Superior temporal gyrus (tissue), 1 donor: ENCODE data around the gene JTB.

Experiments used
- DNase-seq: peaks from one replicate; pipeline ENCODE4 v3.0.0-alpha.2; 2016; ENCODE audit errors: extremely low spot score

Gene JTB

DNA sequence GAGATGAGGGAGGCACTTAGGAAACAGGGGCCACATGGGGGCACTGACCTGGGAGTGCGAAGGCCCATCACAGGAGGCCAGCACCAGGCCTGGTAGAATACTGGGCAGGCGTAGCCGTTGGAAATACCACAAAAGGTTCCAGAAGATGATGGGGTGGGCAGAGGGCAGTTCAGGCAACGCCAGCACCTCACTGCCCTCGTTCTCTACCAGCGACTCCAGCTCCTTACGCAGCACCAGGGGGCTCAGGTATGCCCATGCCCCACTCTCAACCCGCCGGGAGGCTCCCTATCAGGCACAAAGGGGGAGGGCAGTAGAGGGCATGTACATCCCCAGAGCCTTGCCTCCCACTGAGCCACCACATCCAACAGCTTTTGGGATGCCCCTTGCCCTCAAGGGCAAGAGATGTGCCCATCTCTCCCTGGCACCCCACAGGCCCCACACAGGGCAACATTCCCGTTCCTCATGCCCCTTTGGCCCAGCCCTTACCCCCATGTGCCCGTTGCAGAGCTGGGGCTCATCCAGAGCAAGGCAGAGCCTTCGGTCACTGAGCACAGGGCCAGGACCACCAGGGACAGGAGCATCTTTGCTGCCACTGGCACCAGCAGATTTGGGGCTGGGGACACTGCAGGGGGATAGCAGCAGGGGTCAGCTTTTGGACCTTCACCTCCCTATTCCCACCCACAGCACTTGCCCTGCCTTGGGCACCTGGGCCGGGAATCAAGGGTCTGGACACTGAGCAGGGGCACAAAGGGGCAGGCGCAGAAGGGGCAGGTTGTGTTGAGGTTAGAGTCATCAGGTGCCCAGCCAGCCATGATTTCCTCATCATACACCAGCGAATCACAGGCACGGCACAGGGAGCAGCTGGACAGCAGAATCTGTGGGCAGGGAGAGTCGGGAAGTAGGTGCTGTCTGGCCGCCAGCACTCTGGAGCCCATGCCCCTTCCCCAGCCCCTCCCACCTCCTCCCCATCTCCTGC, 45.0 kb downstream of the JTB start:
- DNase-seq, result no peak

DNA sequence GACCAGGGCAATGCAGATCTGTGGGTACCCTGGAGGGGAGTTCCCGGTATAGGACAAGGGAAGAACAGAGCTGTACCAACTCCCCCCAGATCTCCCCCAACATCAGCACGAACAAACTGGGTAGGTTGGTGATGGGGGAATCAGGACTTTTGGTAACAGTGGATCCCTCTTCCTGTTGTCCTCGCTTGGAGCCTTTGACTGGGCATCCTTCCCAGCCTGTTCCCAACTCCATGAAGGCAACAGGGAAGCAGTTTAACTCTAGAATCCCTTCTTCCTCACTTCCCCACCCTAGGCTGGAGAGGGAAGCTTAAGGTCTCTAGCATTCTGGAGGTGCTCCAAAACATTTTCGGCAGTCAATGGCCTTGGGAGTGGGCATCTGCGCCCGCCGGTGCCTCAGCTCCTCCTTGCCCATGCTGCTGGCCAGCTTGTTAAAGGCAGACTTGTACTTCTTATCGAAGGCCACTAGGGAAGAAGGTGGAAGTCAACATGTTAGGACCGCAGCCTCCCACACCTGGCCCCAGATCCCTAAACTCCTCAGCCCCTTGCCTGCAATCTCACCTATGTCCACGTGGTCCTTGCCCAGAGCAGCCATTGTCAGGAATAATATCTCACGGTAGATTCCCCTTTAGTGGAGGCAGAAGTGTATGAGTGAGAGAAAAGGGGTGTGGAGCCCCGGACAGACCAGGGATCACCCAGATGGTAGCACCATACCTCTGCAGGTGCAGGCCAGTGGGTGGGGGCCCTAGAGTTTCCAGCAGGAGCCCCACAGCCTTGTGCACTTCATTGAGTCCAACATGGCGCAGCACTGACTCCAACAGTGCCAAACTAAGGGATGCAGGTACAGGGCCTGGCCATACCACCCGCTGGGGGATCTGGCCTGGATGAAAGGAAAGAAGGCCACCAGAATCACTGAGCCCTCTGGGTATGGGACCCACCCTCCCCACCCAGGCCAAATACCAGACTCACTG, 47.2 kb downstream of the JTB start:
- peak; percentile 19 for DNase-seq

DNA sequence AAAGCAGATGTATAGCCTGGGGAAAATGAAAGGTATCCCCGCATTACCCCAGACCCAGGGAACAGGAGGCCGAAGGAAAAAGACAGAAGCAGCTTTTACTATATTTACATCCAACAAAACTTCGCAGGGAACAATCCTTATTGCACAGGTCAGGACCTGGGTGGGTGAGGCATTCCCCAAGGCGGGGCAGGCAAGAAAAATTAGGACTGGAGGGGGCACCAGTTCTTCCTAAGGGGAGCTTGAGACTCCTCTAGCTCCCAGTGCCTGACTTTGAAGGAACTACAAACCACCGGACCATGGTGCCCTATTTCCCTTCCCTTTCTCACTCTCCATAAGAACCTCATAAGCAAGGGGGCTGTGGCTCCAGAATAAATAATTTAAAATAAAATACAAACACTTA, 48.0 kb downstream of the JTB start:
- no peak for DNase-seq

GRCh38 chr1:153928791-153929341, 48.6 kb downstream of the JTB start:
- DNase-seq, result peak; percentile 94

DNA sequence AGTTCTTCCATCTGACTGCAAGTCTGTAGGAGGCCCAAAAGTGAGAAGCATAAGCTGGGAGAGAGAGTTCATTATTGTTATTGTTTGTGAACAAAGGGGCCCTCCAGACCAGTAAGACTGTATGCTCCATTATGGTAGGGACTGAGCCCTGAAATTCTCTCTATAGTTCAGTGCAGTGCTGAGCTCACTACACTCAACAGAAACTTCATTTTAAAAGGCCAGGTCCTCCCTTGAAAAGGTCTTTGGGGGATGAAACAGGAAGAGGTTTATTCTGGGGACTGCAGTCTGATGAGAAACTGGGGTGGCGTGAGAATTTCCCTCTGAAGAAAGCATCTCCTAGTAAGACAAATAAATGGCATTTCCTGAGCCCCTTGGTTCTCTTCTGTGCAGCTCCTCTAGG, 49.2 kb downstream of the JTB start:
- peak; percentile 54 for DNase-seq

- no peak for DNase-seq
Measured at GRCh38 chr1:153926405-153926804, 51.1 kb downstream of the JTB start.
